ENCODE measurements around the gene RNF207. TPM values are rescaled to one million over a fixed set of nuclear protein-coding genes. Genes with fewer than 3 reads are reported as not detected.

The RNF207 gene
- total RNA-seq, 1 donor from 2014 or later, result 6.6 TPM

- FAIRE-seq, result no peak
- DNase-seq (ENCODE audit: low read depth), result peak; percentile 95
- no peaks in the 10 kb centered on the region for H3K27me3 ChIP-seq (ENCODE audit: control insufficient read depth, insufficient read depth, low read length)
- peak within 1 kb of the TSS; percentile 97 for H3K4me3 ChIP-seq (ENCODE audit: low read depth, low read length)
- no peak for TF ChIP-seq CTCF (IDR thresholded peaks at IDR 0.05; ENCODE audit: insufficient read depth, low read length, severe bottlenecking)
- H3K36me3 ChIP-seq (ENCODE audit: control insufficient read depth, insufficient read depth, low read length), result peaks cover 9% of the 10 kb centered on the region
Observed at GRCh38 chr1:6199298-6200187, 6.4 kb upstream of the RNF207 start, which contains the start of gene RPL22. TSS of gene RPL22 (minus strand) at chr1:6199595. CDS start at chr1:6199573, 22 bp downstream.

- Histone ChIP-seq H3K4me3 (ENCODE audit: low read depth, low read length) (peak overlapping the region; percentile 97), H3K27me3 (ENCODE audit: control insufficient read depth, insufficient read depth, low read length) (no peaks in the 10 kb centered on the region), H3K36me3 (ENCODE audit: control insufficient read depth, insufficient read depth, low read length) (peaks cover 7% of the 10 kb centered on the region)
- FAIRE-seq (no peak), DNase-seq (ENCODE audit: low read depth) (no peak)
- TF ChIP-seq CTCF (IDR thresholded peaks at IDR 0.05; ENCODE audit: insufficient read depth, low read length, severe bottlenecking), result no peak
Observed at GRCh38 chr1:6200188-6200809, 5.6 kb upstream of the RNF207 start.

- no peak overlapping the region for H3K4me3 ChIP-seq (ENCODE audit: low read depth, low read length)
- no peak for TF ChIP-seq CTCF (IDR thresholded peaks at IDR 0.05; ENCODE audit: insufficient read depth, low read length, severe bottlenecking)
- no peaks in the 10 kb centered on the region for H3K27me3 ChIP-seq (ENCODE audit: control insufficient read depth, insufficient read depth, low read length)
- no peak for FAIRE-seq
- DNase-seq (ENCODE audit: low read depth), result no peak
- peaks cover 1% of the 10 kb centered on the region for H3K36me3 ChIP-seq (ENCODE audit: control insufficient read depth, insufficient read depth, low read length)
Observed at GRCh38 chr1:6202256-6202655, 3.7 kb upstream of the RNF207 start.

- H3K4me3 ChIP-seq (ENCODE audit: low read depth, low read length), result peak overlapping the region; percentile 56
- DNase-seq (ENCODE audit: low read depth) (no peak), FAIRE-seq (no peak)
- H3K27me3 ChIP-seq (ENCODE audit: control insufficient read depth, insufficient read depth, low read length), result no peaks in the 10 kb centered on the region
- no peak for TF ChIP-seq CTCF (IDR thresholded peaks at IDR 0.05; ENCODE audit: insufficient read depth, low read length, severe bottlenecking)
- peaks cover 8% of the 10 kb centered on the region for H3K36me3 ChIP-seq (ENCODE audit: control insufficient read depth, insufficient read depth, low read length)
Observed at GRCh38 chr1:6206520-6206855, 569 bp downstream of the RNF207 start.

- FAIRE-seq, result no peak
- peak overlapping the region; percentile 56 for H3K4me3 ChIP-seq (ENCODE audit: low read depth, low read length)
- H3K27me3 ChIP-seq (ENCODE audit: control insufficient read depth, insufficient read depth, low read length), result no peaks in the 10 kb centered on the region
- TF ChIP-seq CTCF (IDR thresholded peaks at IDR 0.05; ENCODE audit: insufficient read depth, low read length, severe bottlenecking), result no peak
- peaks cover 8% of the 10 kb centered on the region for H3K36me3 ChIP-seq (ENCODE audit: control insufficient read depth, insufficient read depth, low read length)
- DNase-seq (ENCODE audit: low read depth), result no peak
Observed at GRCh38 chr1:6207075-6207885, 1.4 kb downstream of the RNF207 start.
